ENCODE results near the gene HABP2. TPM values are rescaled to one million over a fixed set of nuclear protein-coding genes. Genes with fewer than 3 reads are reported as not detected.

HABP2 gene
- total RNA-seq, 1 donor from 2014 or later, result 0.63 TPM

DNA sequence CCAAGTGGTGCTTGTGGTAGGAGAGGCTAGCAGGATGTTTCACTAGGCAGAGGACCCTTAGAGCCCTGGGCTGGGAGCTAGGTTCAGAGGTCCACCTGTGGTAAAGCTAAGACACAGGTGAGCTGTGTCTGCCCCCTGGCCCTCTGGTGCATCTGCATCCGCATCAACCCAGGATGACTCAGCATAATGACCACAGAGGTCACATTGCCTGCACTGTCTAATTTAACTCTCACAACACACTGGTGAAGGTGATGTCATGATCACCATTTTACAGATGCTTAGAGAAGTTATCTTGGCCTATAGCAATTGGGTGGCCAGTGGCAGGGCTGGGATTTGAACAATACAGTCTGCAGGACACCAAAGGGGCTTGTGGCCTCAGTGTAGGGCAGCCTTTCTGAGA is 33.1 kb downstream of the HABP2 start:
- H3K4me3 ChIP-seq (ENCODE audit: low read depth, low read length), result no peak overlapping the region
- no peak for DNase-seq (ENCODE audit: low read depth)
- TF ChIP-seq CTCF (conservative IDR thresholded peaks at IDR 0.05; ENCODE audit: low read depth, low read length), result no peak

DNA sequence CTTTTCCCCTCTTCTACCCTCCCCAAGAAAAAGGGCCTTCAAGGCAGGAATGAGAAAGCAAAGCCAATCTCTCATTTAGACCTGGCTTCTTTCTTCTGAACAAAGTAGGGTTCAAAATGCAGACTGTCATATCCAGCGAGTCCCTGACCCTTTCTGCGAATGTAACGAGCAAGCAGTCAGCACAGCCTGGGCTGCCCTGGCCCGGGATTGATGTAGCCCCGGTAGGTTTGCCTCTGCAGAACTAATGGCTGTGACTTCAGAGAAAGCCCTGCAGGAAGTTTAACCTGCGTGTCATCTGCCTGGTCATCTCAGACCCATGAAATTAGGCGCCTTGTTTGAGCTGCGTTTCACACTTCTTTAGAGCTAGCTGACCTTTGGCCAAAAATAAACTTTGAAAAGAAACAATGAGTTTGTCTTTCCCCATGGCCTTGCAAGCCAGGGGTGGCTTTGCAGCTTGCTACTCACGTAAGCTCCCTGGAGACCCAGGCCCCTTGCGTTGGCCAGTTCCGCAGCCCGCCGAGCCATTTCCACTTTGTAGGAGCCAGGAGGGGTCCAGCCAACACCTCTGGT is 36.4 kb downstream of the HABP2 start:
- H3K4me3 ChIP-seq (ENCODE audit: low read depth, low read length), result no peak overlapping the region
- TF ChIP-seq CTCF (conservative IDR thresholded peaks at IDR 0.05; ENCODE audit: low read depth, low read length), result no peak
- DNase-seq (ENCODE audit: low read depth), result no peak

GRCh38 chr10:113590581-113590980 is 37.7 kb downstream of the HABP2 start:
- TF ChIP-seq CTCF (conservative IDR thresholded peaks at IDR 0.05; ENCODE audit: low read depth, low read length), result no peak
- DNase-seq (ENCODE audit: low read depth), result no peak
- H3K4me3 ChIP-seq (ENCODE audit: low read depth, low read length), result no peak overlapping the region

- DNase-seq (ENCODE audit: low read depth), result no peak
- no peak overlapping the region for H3K4me3 ChIP-seq (ENCODE audit: low read depth, low read length)
- TF ChIP-seq CTCF (conservative IDR thresholded peaks at IDR 0.05; ENCODE audit: low read depth, low read length), result no peak
Measured at GRCh38 chr10:113592380-113592779, 39.5 kb downstream of the HABP2 start.

DNA sequence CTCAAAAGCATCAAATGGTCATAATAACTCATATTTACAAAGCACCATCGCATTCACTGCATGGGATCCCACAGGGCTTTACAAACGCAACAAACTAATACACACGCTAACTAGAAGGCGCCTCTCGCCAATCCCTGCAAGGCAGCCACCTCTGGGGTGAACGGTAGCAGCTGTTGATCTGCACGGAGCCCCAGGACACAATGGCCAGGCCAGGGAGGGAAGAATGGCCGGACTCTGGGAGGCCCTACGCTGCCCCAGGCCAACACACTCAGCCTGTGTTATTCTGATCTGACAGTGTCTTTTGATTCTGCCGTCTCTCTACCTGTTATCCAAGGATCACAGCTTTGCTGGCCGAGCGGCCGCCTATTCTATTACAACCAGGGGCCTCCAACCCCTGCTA is 41.8 kb downstream of the HABP2 start:
- TF ChIP-seq CTCF (conservative IDR thresholded peaks at IDR 0.05; ENCODE audit: low read depth, low read length), result no peak
- DNase-seq (ENCODE audit: low read depth), result no peak
- H3K4me3 ChIP-seq (ENCODE audit: low read depth, low read length), result no peak overlapping the region

DNA sequence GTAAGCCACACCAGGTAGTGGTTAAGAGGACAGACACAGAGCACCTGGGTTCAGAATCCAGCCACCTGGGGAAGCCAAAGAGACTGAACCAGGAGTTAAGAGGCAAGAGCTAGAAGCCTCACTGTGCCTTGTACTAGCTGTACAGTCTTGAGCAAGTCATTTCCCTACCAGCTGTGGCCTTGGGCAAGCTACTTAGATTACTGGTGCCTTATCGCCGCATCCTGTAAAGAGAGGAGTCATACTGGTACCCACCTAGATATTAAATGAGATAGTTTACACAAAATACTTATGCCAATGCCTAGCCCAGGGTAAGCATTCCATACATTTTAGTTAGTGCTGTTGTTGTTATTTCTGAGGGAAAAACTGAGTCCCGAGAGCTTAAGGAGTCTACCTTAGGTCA is 47.7 kb downstream of the HABP2 start:
- DNase-seq (ENCODE audit: low read depth), result no peak
- TF ChIP-seq CTCF (conservative IDR thresholded peaks at IDR 0.05; ENCODE audit: low read depth, low read length), result no peak
- no peak overlapping the region for H3K4me3 ChIP-seq (ENCODE audit: low read depth, low read length)

- DNase-seq (ENCODE audit: low read depth), result no peak
- H3K4me3 ChIP-seq (ENCODE audit: low read depth, low read length), result no peak overlapping the region
- no peak for TF ChIP-seq CTCF (conservative IDR thresholded peaks at IDR 0.05; ENCODE audit: low read depth, low read length)
Measured at GRCh38 chr10:113603057-113603777, 50.4 kb downstream of the HABP2 start.

Measured in epithelial cell of proximal tubule (primary cell).